HCT116 (cell line): ENCODE measurements around the gene TREM2. TPM values are rescaled to one million over a fixed set of nuclear protein-coding genes. Genes with fewer than 3 reads are reported as not detected.
"Not testable (repeated sequence)": the region's sequence is repeated elsewhere in the genome, so short reads cannot be mapped to it uniquely, and the experiment has no call there.

Experiments used
- ATAC-seq: fragments of 200-7000 bp; cut with Tn5 transposase; 2 replicates; pipeline ENCODE4 v1.9.1; 2020; ENCODE audit warnings: mild to moderate bottlenecking, moderate library complexity
- BruUV-seq: library from RNA; stranded (reverse); fragments of 400-500 nt; replicated peaks from 2 replicates; lab custom pipeline; 2021; lab: Mats Ljungman, UMichigan
- CTCF ChIA-PET: fragments of 300-600 bp; sonication (Branson Sonifier 250); formaldehyde crosslinking; loops from one replicate; lab custom pipeline; 2021; ENCODE audit warnings: antibody characterized with exemption; lab: Charles Lee
- POLR2A ChIA-PET: fragments of 300-600, 350-600 bp; sonication (Branson Sonifier 250); formaldehyde crosslinking; loops from one replicate; lab custom pipeline; 2021; ENCODE audit warnings: antibody characterized with exemption; lab: Charles Lee
- RAD21 ChIA-PET, 2 experiments: fragments of 300-600 bp; sonication (Branson Sonifier 250); formaldehyde crosslinking; loops; one replicate each; lab custom pipeline; 2023; ENCODE audit warnings: low total read pairs in 2 of 2; ENCODE audit not compliant: uncharacterized antibody in 2 of 2, unreplicated experiment in 2 of 2, low non-redundant PET in 1 of 2; lab: Charles Lee
- DNase-seq: peaks from one replicate; pipeline ENCODE4 v3.0.0-alpha.2; 2010; ENCODE audit warnings: low read depth, low spot score
- H2AFZ ChIP-seq: fragments of 200-600 bp; shearing (Covaris generic), sonication (generic); 2 replicates; pipeline ENCODE4 v1.6.1; 2017; ENCODE audit warnings: low read depth, mixed run types, mixed read lengths, antibody characterized with exemption, low read length; ENCODE audit not compliant: poor library complexity, severe bottlenecking
- H3K27ac ChIP-seq: 2 replicates; pipeline ENCODE4 v1.5.1; 2012; ENCODE audit warnings: low read depth, low read length
- H3K27me3 ChIP-seq: fragments of 200-600 bp; sonication (generic); 2 replicates; pipeline ENCODE4 v1.6.1; 2016; ENCODE audit warnings: mixed run types, low read length, mixed read lengths; ENCODE audit not compliant: insufficient read depth
- H3K36me3 ChIP-seq, 2 experiments: fragments of 200-500 bp in 1 of 2; fragments of 200-600 bp in 1 of 2; sonication (Bioruptor generic) in 1 of 2; sonication (generic) in 1 of 2; 2 replicates each; pipeline versions ENCODE4 v1.5.1 to v1.6.1; 2014 to 2016; ENCODE audit warnings: low read length in 2 of 2, inconsistent platforms in 1 of 2, mixed read lengths in 1 of 2, mixed run types in 1 of 2; ENCODE audit not compliant: insufficient read depth in 2 of 2, control insufficient read depth in 1 of 2
- H3K4me1 ChIP-seq, 2 experiments: fragments of 200-600 bp in 1 of 2; sonication (generic) in 1 of 2; 2 replicates each; pipeline versions ENCODE4 v1.5.1 to v1.6.1; 2012 to 2017; ENCODE audit warnings: low read length in 2 of 2, inconsistent platforms in 1 of 2, mild to moderate bottlenecking in 1 of 2, mixed read lengths in 1 of 2, mixed run types in 1 of 2, moderate library complexity in 1 of 2; ENCODE audit not compliant: insufficient read depth in 2 of 2, control insufficient read depth in 1 of 2
- H3K4me2 ChIP-seq: fragments of 200-600 bp; sonication (generic); 2 replicates; pipeline ENCODE4 v1.6.1; 2017; ENCODE audit warnings: mixed run types, low read length, mixed read lengths
- H3K4me3 ChIP-seq, 2 experiments: fragments of 200-600 bp in 1 of 2; sonication (generic) in 1 of 2; replicated peaks in 1 of 2; 2 replicates each; pipeline ENCODE4 v1.5.1; 2011 to 2016; ENCODE audit warnings: low read length in 2 of 2, control low read depth in 1 of 2, low read depth in 1 of 2, mild to moderate bottlenecking in 1 of 2, mixed read lengths in 1 of 2, mixed run types in 1 of 2
- H3K79me2 ChIP-seq: fragments of 200-600 bp; sonication (generic); 2 replicates; pipeline ENCODE4 v1.6.1; 2017; ENCODE audit warnings: mild to moderate bottlenecking, mixed run types, low read length, moderate library complexity, mixed read lengths; ENCODE audit not compliant: insufficient read depth
- H3K9ac ChIP-seq: fragments of 200-600 bp; sonication (generic); 2 replicates; pipeline ENCODE4 v1.6.1; 2016; ENCODE audit warnings: low read length, mixed read lengths
- H3K9me2 ChIP-seq: fragments of 200-600 bp; sonication (generic), shearing (Covaris generic); 2 replicates; pipeline ENCODE4 v1.6.1; 2017; ENCODE audit warnings: mixed run types, mild to moderate bottlenecking, moderate library complexity; ENCODE audit not compliant: insufficient read depth
- H3K9me3 ChIP-seq, 2 experiments: fragments of 200-500 bp in 1 of 2; fragments of 200-600 bp in 1 of 2; sonication (Bioruptor generic) in 1 of 2; sonication (generic) in 1 of 2; 2 replicates each; pipeline ENCODE4 v1.6.1; 2014 to 2017; ENCODE audit warnings: low read length in 2 of 2, mixed read lengths in 2 of 2, inconsistent platforms in 1 of 2, low read depth in 1 of 2, mild to moderate bottlenecking in 1 of 2, mixed run types in 1 of 2, moderate library complexity in 1 of 2; ENCODE audit not compliant: control insufficient read depth in 1 of 2, insufficient read depth in 1 of 2
- H4K20me1 ChIP-seq: fragments of 200-600 bp; sonication (generic), shearing (Covaris generic); 2 replicates; pipeline ENCODE4 v1.6.1; 2017; ENCODE audit warnings: mixed run types, mild to moderate bottlenecking, moderate library complexity; ENCODE audit not compliant: insufficient read depth
- CBX3 ChIP-seq: IDR thresholded peaks from 2 replicates; pipeline ENCODE4 v1.6.1; 2012; ENCODE audit warnings: low read depth
- CEBPB ChIP-seq: IDR thresholded peaks from 2 replicates; pipeline ENCODE4 v1.6.1; 2012; ENCODE audit warnings: low read depth
- EZH2 ChIP-seq: fragments of 200-600 bp; sonication (generic); IDR thresholded peaks from 2 replicates; pipeline ENCODE4 v1.6.1; 2017; ENCODE audit warnings: antibody characterized with exemption, mixed run types
- EZH2phosphoT487 ChIP-seq: fragments of 200-600 bp; IDR thresholded peaks from 2 replicates; pipeline ENCODE4 v1.6.1; 2018; ENCODE audit warnings: antibody characterized with exemption, borderline replicate concordance
- POLR2A ChIP-seq: IDR thresholded peaks from 2 replicates; pipeline ENCODE4 v1.7.0; 2011; ENCODE audit warnings: borderline replicate concordance; ENCODE audit not compliant: insufficient read depth, insufficient read length; ENCODE audit errors: extremely low read depth
- POLR2AphosphoS5 ChIP-seq: IDR thresholded peaks from 2 replicates; pipeline ENCODE4 v1.6.1; 2011; ENCODE audit warnings: mild to moderate bottlenecking, low read depth, low read length, moderate library complexity
- RAD21 ChIP-seq: IDR thresholded peaks from 2 replicates; pipeline ENCODE4 v1.6.1; 2012; ENCODE audit warnings: low read depth, mild to moderate bottlenecking
- SIN3A ChIP-seq: IDR thresholded peaks from 2 replicates; pipeline ENCODE4 v1.6.1; 2012; ENCODE audit warnings: low read depth
- SP1 ChIP-seq: IDR thresholded peaks from 2 replicates; pipeline ENCODE4 v1.6.1; 2012; ENCODE audit warnings: low read depth
- SRF ChIP-seq: IDR thresholded peaks from 2 replicates; pipeline ENCODE4 v1.6.1; 2012; ENCODE audit warnings: low read depth
- TCF7L2 ChIP-seq: IDR thresholded peaks from 2 replicates; pipeline ENCODE4 v1.7.0; 2011; ENCODE audit warnings: borderline replicate concordance, inconsistent platforms; ENCODE audit not compliant: insufficient read depth, insufficient read length; ENCODE audit errors: extremely low read depth
- ZFX ChIP-seq: fragments of 450-650 bp; IDR thresholded peaks from 2 replicates; pipeline ENCODE4 v1.6.1; 2017
- ZNF274 ChIP-seq: fragments of 200-500 bp; sonication (Bioruptor generic); IDR thresholded peaks from 2 replicates; pipeline ENCODE4 v1.6.1; 2014; ENCODE audit warnings: mild to moderate bottlenecking, low read depth, low read length, inconsistent platforms
- intact Hi-C: fragments of 100-400 bp; cut with micrococcal nuclease; formaldehyde crosslinking; loops from 2 replicates; pipeline ENCODE4 v1.10.0; 2022
- total RNA-seq: library from RNA; stranded (reverse); gene quantifications from one replicate; pipeline ENCODE4 v1.2.1, GENCODE V29; 2021; ENCODE audit not compliant: unreplicated experiment
- TF ChIP-seq, protein P1 (sequence below): IDR thresholded peaks from 2 replicates; pipeline ENCODE4 v1.6.1; 2012
- TF ChIP-seq, protein P2 (sequence below): IDR thresholded peaks from 2 replicates; pipeline ENCODE4 v1.6.1; 2012; ENCODE audit warnings: low read depth
- TF ChIP-seq, protein P3 (sequence below), 3 experiments: fragments of 200-600 bp in 1 of 3; sonication (generic) in 1 of 3; IDR thresholded peaks in 2 of 3; conservative IDR thresholded peaks in 1 of 3; 2 replicates each; pipeline ENCODE4 v1.5.1; 2012 to 2017; ENCODE audit warnings: low read depth in 2 of 3, low read length in 2 of 3, antibody characterized with exemption in 1 of 3, borderline replicate concordance in 1 of 3, control low read depth in 1 of 3, mild to moderate bottlenecking in 1 of 3, mixed read lengths in 1 of 3, mixed run types in 1 of 3, moderate library complexity in 1 of 3; ENCODE audit not compliant: insufficient read depth in 1 of 3
- TF ChIP-seq, protein P4 (sequence below): IDR thresholded peaks from 2 replicates; pipeline ENCODE4 v1.6.1; 2012

Gene TREM2
- total RNA-seq, 1 experiment from 2014 or later = not detected

DNA sequence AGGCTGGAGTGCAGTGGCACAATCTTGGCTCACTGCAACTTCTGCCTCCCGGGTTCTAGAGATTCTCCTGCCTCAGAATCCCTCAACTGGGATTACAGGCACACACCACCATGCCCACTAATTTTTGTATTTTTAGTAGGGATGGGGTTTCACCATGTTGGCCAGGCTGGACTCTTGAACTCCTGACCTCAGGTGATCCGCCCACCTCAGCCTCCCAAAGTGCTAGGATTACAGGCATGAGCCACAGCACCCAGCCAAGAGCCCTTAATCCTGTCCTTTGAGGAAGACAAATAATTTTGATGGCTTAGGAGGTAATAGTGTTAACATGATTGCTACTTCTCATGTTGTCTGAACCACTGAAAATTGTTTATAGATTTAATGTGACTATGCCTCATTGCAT, 47.9 kb downstream of the TREM2 start:
- H3K9me2 ChIP-seq, RAD21 ChIA-PET, H3K9ac ChIP-seq, H3K36me3 ChIP-seq, intact Hi-C loops, H3K27ac ChIP-seq, H4K20me1 ChIP-seq, H3K4me1 ChIP-seq, H2AFZ ChIP-seq, POLR2A ChIA-PET, H3K9me3 ChIP-seq, CTCF ChIA-PET, H3K4me2 ChIP-seq, H3K4me3 ChIP-seq, H3K27me3 ChIP-seq, H3K79me2 ChIP-seq, BruUV-seq, DNase-seq, ATAC-seq: not testable (repeated sequence)

DNA sequence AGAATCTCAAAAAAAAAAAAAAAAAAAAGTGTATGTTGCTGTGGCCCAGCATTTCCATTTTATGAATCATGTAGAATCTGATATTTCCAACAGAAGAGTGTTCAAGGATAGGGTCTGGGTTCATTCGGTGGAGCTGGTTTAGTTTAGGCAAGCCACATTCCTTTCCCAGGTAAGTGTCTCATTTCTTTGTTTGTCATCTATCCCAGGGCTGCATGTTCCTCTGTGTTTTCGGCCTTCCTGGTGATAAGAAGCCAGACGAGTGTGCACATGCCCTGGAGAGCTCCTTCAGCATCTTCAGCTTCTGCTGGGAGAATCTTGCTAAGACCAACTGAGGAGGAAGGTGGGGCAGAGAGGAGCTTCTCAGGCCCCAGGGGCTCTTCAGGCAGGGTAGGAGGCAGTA, 51.9 kb downstream of the TREM2 start:
- ATAC-seq (no peak), DNase-seq (no peak)
- no TSS peak for BruUV-seq
- Histone ChIP-seq H3K9me3 (no peaks in the 10 kb centered on the region), H4K20me1 (no peaks in the 10 kb centered on the region), H3K4me3 (no peak overlapping the region), H3K27ac (no peak overlapping the region), H3K36me3 (no peaks in the 10 kb centered on the region), H3K9ac (no peak overlapping the region), H3K4me1 (no peaks in the 10 kb centered on the region), H2AFZ (no peak overlapping the region), H3K79me2 (no peaks in the 10 kb centered on the region), H3K27me3 (no peaks in the 10 kb centered on the region), H3K9me2 (no peaks in the 10 kb centered on the region), H3K4me2 (no peak overlapping the region)
- intact Hi-C loops = no loop called here
- RAD21 ChIA-PET = no interaction called here
- POLR2A ChIA-PET = no interaction called here
- CTCF ChIA-PET = interaction anchor here (1.0 kb wide), 1 partner anchor 71 kb away, joined by 3 read pairs; no protein-coding TSS in a partner anchor
- TF ChIP-seq SIN3A (no peak), EZH2 (no peak), CEBPB (no peak), CBX3 (no peak), SP1 (no peak), POLR2AphosphoS5 (no peak), SRF (no peak), POLR2A (no peak), EZH2phosphoT487 (no peak), ZFX (no peak), ZNF274 (no peak), RAD21 (no peak), TCF7L2 (no peak)
- TF ChIP-seq, protein P1, sequence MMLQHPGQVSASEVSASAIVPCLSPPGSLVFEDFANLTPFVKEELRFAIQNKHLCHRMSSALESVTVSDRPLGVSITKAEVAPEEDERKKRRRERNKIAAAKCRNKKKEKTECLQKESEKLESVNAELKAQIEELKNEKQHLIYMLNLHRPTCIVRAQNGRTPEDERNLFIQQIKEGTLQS = no peak
- TF ChIP-seq, protein P2, sequence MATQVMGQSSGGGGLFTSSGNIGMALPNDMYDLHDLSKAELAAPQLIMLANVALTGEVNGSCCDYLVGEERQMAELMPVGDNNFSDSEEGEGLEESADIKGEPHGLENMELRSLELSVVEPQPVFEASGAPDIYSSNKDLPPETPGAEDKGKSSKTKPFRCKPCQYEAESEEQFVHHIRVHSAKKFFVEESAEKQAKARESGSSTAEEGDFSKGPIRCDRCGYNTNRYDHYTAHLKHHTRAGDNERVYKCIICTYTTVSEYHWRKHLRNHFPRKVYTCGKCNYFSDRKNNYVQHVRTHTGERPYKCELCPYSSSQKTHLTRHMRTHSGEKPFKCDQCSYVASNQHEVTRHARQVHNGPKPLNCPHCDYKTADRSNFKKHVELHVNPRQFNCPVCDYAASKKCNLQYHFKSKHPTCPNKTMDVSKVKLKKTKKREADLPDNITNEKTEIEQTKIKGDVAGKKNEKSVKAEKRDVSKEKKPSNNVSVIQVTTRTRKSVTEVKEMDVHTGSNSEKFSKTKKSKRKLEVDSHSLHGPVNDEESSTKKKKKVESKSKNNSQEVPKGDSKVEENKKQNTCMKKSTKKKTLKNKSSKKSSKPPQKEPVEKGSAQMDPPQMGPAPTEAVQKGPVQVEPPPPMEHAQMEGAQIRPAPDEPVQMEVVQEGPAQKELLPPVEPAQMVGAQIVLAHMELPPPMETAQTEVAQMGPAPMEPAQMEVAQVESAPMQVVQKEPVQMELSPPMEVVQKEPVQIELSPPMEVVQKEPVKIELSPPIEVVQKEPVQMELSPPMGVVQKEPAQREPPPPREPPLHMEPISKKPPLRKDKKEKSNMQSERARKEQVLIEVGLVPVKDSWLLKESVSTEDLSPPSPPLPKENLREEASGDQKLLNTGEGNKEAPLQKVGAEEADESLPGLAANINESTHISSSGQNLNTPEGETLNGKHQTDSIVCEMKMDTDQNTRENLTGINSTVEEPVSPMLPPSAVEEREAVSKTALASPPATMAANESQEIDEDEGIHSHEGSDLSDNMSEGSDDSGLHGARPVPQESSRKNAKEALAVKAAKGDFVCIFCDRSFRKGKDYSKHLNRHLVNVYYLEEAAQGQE = no peak
- TF ChIP-seq, protein P3, sequence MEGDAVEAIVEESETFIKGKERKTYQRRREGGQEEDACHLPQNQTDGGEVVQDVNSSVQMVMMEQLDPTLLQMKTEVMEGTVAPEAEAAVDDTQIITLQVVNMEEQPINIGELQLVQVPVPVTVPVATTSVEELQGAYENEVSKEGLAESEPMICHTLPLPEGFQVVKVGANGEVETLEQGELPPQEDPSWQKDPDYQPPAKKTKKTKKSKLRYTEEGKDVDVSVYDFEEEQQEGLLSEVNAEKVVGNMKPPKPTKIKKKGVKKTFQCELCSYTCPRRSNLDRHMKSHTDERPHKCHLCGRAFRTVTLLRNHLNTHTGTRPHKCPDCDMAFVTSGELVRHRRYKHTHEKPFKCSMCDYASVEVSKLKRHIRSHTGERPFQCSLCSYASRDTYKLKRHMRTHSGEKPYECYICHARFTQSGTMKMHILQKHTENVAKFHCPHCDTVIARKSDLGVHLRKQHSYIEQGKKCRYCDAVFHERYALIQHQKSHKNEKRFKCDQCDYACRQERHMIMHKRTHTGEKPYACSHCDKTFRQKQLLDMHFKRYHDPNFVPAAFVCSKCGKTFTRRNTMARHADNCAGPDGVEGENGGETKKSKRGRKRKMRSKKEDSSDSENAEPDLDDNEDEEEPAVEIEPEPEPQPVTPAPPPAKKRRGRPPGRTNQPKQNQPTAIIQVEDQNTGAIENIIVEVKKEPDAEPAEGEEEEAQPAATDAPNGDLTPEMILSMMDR (IDR thresholded peaks at IDR 0.05 in 2 of 3, conservative IDR thresholded peaks at IDR 0.05 in 1 of 3; ENCODE audit: borderline replicate concordance in 1 of 3, insufficient read depth in 1 of 3, low read depth in 2 of 3, low read length in 2 of 3) = no peak
- TF ChIP-seq, protein P4, sequence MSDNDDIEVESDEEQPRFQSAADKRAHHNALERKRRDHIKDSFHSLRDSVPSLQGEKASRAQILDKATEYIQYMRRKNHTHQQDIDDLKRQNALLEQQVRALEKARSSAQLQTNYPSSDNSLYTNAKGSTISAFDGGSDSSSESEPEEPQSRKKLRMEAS = no peak
